Lower leg skin (tissue), 3 donors: ENCODE data around the gene RMDN3.

Experiments
- CTCF ChIP-seq, 3 donors: fragments of 450-650 bp; IDR thresholded peaks; one replicate each; pipeline ENCODE4 v1.5.1; 2016; ENCODE audit warnings: antibody characterized with exemption in 3 of 3, mild to moderate bottlenecking in 3 of 3, moderate library complexity in 2 of 3
- POLR2A ChIP-seq, 2 donors: fragments of 450-650 bp; IDR thresholded peaks; one replicate each; pipeline ENCODE4 v1.6.1; 2016 to 2017; ENCODE audit warnings: antibody characterized with exemption in 2 of 2, mild to moderate bottlenecking in 1 of 2, moderate library complexity in 1 of 2

DNA sequence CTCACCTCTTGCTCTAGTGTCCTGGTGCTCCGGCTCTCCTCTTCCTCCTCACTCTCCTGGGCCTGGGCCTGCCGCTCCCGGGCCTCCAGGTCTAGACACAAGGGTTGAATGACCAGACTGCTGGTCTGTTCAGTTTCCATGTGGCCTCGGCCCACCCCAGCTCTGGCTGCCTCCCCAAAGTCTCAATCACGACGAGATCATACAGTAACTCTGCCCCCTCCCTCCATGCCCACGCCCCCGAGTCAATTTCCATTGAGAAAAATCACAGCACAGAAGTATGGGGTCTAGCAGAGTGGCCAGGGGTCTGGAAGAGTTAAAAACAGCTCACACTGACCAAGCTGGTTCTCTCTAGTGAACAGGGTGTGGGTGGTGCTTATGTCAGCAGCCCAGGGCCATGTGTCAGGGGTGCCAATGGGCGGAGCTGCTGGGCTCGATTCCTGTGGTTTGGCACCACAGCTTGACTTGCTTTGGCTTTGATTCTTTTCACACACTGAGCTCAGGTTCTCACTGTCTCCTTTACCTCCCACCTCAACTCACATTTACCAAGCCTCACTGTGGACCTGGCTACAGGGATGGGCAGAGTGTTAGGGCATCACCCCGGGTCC, 21.6 kb upstream of the RMDN3 start:
- TF ChIP-seq CTCF (IDR thresholded peaks at IDR 0.05) = no peak
- no peak for TF ChIP-seq POLR2A (IDR thresholded peaks at IDR 0.05)
